ENCODE results near the gene RNASE1.

Gene RNASE1

GRCh38 chr14:20807304-20808161, 4.9 kb upstream of the RNASE1 start:
- DNase-seq = no peak

- no peak for DNase-seq
Observed at GRCh38 chr14:20805485-20805884, 2.8 kb upstream of the RNASE1 start.

GRCh38 chr14:20803223-20803622, 579 bp upstream of the RNASE1 start:
- no peak for DNase-seq

GRCh38 chr14:20801726-20802125, 918 bp downstream of the RNASE1 start:
- DNase-seq = no peak

- no peak for DNase-seq
Observed at GRCh38 chr14:20799892-20800544, 2.6 kb downstream of the RNASE1 start.

- no peak for DNase-seq
Observed at GRCh38 chr14:20799456-20799891, 3.2 kb downstream of the RNASE1 start.

- no peak for DNase-seq
Observed at GRCh38 chr14:20798932-20799331, 3.7 kb downstream of the RNASE1 start.

GRCh38 chr14:20798318-20798717, 4.3 kb downstream of the RNASE1 start:
- DNase-seq = no peak

GRCh38 chr14:20797164-20797563, 5.5 kb downstream of the RNASE1 start:
- no peak for DNase-seq

GRCh38 chr14:20794644-20795369, 7.8 kb downstream of the RNASE1 start:
- DNase-seq = no peak

- DNase-seq = peak; percentile 29
Observed at GRCh38 chr14:20792556-20792955, 10.1 kb downstream of the RNASE1 start.

- DNase-seq = no peak
Observed at GRCh38 chr14:20791597-20791996, 11.0 kb downstream of the RNASE1 start.

- no peak for DNase-seq
Observed at GRCh38 chr14:20791187-20791586, 11.5 kb downstream of the RNASE1 start.

- no peak for DNase-seq
Observed at GRCh38 chr14:20790464-20791116, 12.1 kb downstream of the RNASE1 start.

- DNase-seq = no peak
Observed at GRCh38 chr14:20789230-20789813, 13.3 kb downstream of the RNASE1 start.

- no peak for DNase-seq
Observed at GRCh38 chr14:20787025-20787424, 15.6 kb downstream of the RNASE1 start.

- peak; percentile 62 for DNase-seq
Observed at GRCh38 chr14:20782280-20782890, 20.3 kb downstream of the RNASE1 start.

- DNase-seq = peak; percentile 51
Observed at GRCh38 chr14:20781803-20782202, 20.8 kb downstream of the RNASE1 start.

- no peak for DNase-seq
Observed at GRCh38 chr14:20775901-20776300, 26.7 kb downstream of the RNASE1 start.

GRCh38 chr14:20775043-20775442, 27.6 kb downstream of the RNASE1 start:
- no peak for DNase-seq

- no peak for DNase-seq
Observed at GRCh38 chr14:20774258-20774824, 28.3 kb downstream of the RNASE1 start.

GRCh38 chr14:20772650-20773049, 30.0 kb downstream of the RNASE1 start:
- DNase-seq = no peak
